Measurements from ENCODE around the gene DIP2B.

GRCh38 chr12:50569321-50569720 is 64.5 kb downstream of the DIP2B start:
- TF ChIP-seq ZNF274 (IDR thresholded peaks at IDR 0.05; ENCODE audit: low read depth, low read length) (no peak), SUZ12 (IDR thresholded peaks at IDR 0.05; ENCODE audit: extremely low read depth, insufficient read depth, insufficient read length) (no peak), YY1 (IDR thresholded peaks at IDR 0.05; ENCODE audit: insufficient read depth, insufficient read length) (no peak)
